ENCODE results near the gene ENTPD2. TPM values are rescaled to one million over a fixed set of nuclear protein-coding genes. Genes with fewer than 3 reads are reported as not detected.
"Not testable (repeated sequence)": the region's sequence is repeated elsewhere in the genome, so short reads cannot be mapped to it uniquely, and the experiment has no call there.

The ENTPD2 gene
- total RNA-seq, 1 donor from 2014 or later, result not detected

- intact Hi-C loops (cut with micrococcal nuclease), result loop anchor here (2.0 to 5.0 kb wide), 2 partner anchors 19 to 39 kb away; partner anchors contain the start of genes ABCA2 and NPDC1
These were observed 12.4 kb upstream of the ENTPD2 start for GRCh38 chr9:137066096-137066861.

- intact Hi-C loops (cut with micrococcal nuclease), result loop anchor here (5.0 kb wide), 1 partner anchor 38 kb away; the partner anchor contains the start of gene ABCA2
These were observed 11.6 kb upstream of the ENTPD2 start for GRCh38 chr9:137065336-137065967.

GRCh38 chr9:137064880-137065164 lies 11.0 kb upstream of the ENTPD2 start:
- intact Hi-C loops (cut with micrococcal nuclease), result loop anchor here (5.0 kb wide), 1 partner anchor 38 kb away; the partner anchor contains the start of gene ABCA2

DNA sequence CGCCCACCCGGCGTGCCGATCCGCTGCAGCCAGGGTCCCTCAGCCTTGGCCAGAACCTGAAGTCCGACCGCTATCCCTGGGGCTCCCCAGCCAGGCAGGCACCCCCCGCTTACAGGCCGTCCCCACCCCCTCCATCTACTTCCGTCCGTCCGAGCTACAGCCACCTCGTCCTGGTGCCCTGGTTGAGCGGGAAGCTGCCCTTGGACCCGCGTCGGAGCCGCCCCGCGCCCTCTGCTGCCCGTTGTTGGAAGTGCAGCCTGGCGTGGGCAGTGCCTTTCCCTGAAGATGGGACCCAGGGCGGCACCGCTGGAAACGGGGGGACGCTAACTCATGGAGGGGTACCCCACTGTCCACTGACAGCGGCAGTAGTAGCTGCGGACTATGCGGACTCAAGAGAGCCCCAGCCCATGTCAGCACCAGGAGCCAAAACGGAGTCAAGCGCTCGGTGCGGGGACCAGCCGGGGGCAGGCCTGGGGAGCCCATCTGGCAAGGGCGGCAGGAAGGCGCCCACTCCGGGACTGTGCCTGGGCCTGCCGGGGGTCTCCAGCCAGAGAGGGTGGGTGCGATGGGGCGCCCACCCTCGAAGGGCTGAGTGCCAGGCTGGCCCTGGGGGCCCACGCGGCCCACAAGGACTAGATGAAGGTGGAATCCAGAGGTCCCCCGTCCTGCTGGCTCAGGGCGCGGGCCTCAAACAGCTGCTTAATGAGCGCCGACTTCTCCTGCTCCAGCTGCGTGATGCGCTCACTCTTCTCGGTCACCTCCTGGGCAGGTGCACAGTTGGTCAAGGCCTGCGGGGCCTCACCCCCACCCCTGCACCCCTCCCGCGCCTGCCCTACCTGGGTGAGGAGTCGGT lies 10.4 kb upstream of the ENTPD2 start:
- intact Hi-C loops (cut with micrococcal nuclease), result no loop called here

GRCh38 chr9:137063311-137064026 lies 9.6 kb upstream of the ENTPD2 start:
- intact Hi-C loops (cut with micrococcal nuclease), result no loop called here

- intact Hi-C loops (cut with micrococcal nuclease), result not testable (repeated sequence)
These were observed 8.9 kb upstream of the ENTPD2 start for GRCh38 chr9:137062798-137063197.

DNA sequence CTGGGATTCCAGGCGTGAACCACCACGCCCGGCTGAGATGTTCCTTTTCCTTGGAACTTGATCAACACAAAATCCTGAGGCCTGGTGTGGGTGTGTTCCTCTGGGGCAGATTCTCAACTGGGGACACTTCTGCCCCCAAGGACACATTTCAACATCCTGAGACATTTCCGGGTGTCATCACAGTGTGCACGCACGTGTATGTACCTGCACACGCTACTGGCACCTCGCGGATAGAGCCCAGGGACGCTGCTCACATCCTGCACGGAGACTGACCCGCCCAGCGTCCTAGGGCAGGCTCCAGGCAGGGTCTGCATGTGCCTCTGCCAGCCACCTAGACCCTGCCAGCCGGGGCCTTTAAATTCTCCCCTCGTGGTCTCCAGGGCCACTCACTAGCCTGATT lies 8.5 kb upstream of the ENTPD2 start:
- intact Hi-C loops (cut with micrococcal nuclease), result no loop called here

DNA sequence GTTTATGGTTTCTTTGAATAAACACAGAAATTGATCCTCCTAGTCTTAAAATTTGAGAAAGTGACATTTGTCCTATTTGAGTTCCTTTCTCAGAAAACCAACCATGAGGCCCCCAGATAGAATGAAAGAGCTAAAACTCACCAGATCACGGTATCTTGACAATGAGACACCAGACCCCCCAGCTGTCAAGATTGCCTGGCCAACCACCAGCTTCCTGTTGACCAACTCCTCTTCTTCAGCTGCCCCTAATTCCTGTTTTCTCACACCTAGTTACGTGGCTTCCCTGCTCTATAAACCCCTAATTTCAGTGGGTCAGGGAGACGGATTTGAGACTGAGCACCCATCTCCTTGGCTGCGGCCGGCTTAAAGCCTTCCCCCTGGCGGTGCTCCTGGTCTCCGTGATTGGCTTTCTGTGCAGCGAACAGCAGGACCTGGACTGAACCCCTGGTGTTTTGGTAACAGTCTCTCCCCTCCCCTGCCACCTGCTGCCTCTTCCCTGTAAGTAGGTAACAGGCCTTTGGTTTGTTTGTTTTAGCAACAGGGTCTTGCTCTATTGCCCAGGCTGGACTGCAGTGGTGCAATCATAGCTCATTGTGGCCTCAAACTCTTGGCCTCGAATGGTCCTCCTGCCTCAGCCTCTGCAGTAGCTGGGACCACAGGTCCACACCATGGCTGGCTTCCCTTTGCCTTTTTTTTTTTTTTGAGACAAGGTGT lies 4.8 kb upstream of the ENTPD2 start:
- intact Hi-C loops (cut with micrococcal nuclease), result no loop called here

GRCh38 chr9:137057545-137057944 lies 3.7 kb upstream of the ENTPD2 start:
- intact Hi-C loops (cut with micrococcal nuclease), result no loop called here

- intact Hi-C loops (cut with micrococcal nuclease), result no loop called here
These were observed 3.0 kb upstream of the ENTPD2 start for GRCh38 chr9:137056739-137057415.

GRCh38 chr9:137055385-137056364 lies 1.8 kb upstream of the ENTPD2 start:
- intact Hi-C loops (cut with micrococcal nuclease), result no loop called here

GRCh38 chr9:137054932-137055384 lies 1.1 kb upstream of the ENTPD2 start:
- intact Hi-C loops (cut with micrococcal nuclease), result no loop called here

DNA sequence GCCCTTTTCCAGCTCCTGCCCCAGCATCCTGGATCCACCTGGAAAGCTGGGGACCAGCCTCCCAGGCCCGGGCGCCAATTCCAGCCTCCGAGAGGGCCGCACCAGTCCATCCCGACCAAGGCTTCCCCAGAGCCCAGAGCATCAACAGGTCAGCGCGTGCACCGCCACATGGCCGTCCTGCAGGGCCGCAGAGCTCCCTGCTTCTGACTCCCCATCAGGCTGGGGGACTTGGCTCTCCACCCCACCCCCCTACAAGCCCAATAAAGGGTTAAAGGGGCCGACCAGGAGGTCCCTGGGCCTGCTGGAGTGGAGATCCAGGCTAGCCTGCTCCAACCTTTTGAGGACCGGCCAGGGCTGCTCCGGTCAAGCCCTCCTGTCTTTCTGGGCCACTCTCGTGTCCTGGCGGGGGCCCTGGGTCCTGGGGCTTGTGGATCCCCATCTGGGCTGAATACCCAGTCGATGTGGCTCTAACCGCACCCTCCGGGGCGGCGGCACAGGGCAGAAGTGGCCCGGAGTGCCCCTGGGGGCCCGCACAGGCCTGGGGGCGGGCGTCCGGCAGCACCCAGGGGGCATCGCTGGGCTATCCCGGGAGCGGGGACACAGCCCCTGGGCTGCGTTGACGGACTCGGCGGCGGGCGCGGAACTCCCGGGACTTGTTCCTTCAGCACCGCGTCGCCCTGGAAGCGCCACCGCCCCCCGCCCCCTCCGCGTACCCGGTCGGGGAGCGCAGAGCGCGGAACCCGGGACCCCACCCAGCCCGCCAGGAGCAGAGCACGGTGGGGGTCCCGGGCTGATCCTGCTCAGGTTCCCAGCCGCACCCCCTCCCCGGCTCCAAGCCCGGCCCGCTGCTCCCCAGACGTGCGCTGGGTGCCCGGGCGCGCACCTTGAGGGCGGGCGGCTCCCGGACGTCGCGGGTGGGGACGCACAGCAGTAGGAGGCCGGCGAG lies 590 bp downstream of the ENTPD2 start:
- intact Hi-C loops (cut with micrococcal nuclease), result no loop called here

DNA sequence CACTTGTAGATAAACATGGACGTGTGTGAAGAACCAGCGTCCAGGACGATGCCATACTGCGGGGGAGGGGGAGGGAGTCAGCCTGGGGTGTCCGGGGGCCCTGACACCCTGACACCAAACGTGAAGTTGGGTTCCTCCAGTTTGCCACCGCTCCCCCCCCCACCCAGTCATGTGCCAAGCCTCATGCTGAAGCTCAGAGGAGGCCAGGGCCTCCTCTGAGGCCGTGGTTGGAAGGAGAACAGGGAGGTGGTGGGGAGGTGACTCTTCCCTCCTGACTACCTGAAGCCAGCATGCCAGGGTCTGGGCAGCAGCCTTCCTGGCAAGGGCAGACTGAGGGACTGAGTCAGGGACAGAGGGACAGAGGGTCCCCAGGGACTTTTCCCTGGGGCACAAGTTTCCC lies 1.6 kb downstream of the ENTPD2 start:
- intact Hi-C loops (cut with micrococcal nuclease), result no loop called here

DNA sequence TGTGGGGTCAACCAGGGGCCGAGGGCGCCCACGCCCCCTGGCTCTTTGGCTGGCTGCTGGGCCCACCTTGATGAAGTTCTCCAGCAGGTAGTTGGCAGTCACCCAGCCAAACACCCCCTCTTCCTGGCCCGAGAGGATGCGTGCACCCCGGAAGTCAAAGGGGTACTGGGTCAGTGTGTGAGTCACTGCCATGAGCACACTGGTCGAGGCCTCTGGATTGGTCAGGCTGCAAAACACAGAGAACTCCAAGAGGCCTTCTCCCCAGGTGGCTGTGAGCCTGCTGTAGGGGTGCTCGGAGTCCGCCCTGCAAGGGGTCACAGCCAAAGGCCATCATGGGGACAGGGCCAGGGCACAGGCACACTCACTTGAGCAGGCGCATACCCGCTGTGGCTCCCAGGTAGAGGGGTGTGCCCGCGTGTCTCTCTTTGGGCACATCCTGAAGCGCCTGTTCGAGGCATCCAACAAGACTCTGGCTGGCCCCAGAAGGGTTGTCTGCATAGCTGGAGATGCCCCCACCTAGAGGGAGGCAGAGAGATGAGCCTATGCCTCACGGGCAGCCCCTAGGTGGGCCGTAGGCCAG lies 2.6 kb downstream of the ENTPD2 start:
- intact Hi-C loops (cut with micrococcal nuclease), result no loop called here

- intact Hi-C loops (cut with micrococcal nuclease), result no loop called here
These were observed 3.3 kb downstream of the ENTPD2 start for GRCh38 chr9:137050570-137050969.
